GM10266 (cell line): ENCODE data around the gene SPATA13.

Source experiments
- DNase-seq: peaks from one replicate; pipeline ENCODE4 v3.0.0; 2012; ENCODE audit errors: extremely low spot score
- TF ChIP-seq, protein P1 (sequence below): IDR thresholded peaks from 2 replicates; pipeline ENCODE4 v1.5.1; 2012; ENCODE audit warnings: mild to moderate bottlenecking, low read depth; ENCODE audit not compliant: control insufficient read depth, insufficient read depth; ENCODE audit errors: missing control alignments

SPATA13 gene

GRCh38 chr13:24129914-24130774 is 30.4 kb upstream of the SPATA13 start:
- no peak for DNase-seq

DNA sequence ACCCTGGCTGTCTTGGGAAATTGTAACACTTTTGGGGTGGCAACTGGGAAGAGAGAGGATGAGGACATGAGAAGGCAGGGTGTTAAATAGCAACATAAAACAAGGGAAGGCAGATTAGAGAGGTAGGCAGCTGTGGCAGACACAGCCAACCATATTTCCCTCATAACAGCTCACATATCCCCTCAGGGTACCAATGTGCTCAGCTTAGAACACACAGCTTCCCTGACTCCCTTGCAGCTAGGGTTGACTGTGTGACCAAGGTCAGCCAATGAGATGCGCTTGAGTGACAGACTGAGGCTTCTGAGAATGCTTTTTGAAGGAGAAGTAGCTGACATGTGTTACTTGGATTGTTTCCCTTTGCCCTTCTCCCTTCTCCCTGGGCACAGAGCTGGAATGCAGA is 28.8 kb upstream of the SPATA13 start:
- DNase-seq = no peak
- TF ChIP-seq, protein P1, sequence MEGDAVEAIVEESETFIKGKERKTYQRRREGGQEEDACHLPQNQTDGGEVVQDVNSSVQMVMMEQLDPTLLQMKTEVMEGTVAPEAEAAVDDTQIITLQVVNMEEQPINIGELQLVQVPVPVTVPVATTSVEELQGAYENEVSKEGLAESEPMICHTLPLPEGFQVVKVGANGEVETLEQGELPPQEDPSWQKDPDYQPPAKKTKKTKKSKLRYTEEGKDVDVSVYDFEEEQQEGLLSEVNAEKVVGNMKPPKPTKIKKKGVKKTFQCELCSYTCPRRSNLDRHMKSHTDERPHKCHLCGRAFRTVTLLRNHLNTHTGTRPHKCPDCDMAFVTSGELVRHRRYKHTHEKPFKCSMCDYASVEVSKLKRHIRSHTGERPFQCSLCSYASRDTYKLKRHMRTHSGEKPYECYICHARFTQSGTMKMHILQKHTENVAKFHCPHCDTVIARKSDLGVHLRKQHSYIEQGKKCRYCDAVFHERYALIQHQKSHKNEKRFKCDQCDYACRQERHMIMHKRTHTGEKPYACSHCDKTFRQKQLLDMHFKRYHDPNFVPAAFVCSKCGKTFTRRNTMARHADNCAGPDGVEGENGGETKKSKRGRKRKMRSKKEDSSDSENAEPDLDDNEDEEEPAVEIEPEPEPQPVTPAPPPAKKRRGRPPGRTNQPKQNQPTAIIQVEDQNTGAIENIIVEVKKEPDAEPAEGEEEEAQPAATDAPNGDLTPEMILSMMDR = no peak

More at GRCh38 chr13:24129914-24130774, 30.4 kb upstream of the SPATA13 start:
- TF ChIP-seq, protein P1 = no peak

DNA sequence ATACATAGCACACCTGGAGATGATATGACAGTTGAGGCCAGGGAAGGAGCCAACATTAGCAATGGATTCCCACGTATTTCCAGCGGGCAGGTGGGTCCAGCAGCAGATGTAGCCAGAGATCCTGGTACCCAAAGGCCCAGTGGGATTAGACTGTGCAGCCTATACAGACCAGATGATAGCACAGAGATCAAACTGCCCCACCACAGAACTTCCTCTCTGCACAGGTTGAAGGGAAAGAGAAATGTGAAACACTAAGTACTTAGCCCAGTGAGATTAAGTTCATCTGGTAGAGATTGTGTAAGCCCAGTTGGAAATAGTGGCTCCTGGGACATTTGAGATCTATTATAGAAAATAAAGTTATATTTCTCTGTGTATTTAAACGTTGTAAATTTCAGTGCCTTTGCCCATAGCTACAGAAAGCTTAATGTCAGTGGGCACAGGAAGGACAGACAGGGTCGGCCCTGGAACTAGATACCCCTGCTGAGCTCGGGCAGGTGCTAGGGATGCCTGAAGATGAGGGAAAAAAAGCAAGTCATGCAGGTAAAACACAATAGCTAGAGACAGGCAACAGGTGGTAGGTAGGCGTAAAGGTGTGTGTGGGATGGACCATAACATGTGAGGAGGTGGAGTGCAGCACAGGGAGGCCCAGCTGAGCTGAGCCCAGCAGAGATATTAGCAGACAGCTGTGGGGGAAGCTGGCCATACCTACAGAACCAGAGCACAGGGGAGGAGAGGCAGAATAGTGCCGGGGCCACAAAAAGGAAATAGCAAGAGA is 27.3 kb upstream of the SPATA13 start:
- TF ChIP-seq, protein P1 = no peak
- DNase-seq = no peak

DNA sequence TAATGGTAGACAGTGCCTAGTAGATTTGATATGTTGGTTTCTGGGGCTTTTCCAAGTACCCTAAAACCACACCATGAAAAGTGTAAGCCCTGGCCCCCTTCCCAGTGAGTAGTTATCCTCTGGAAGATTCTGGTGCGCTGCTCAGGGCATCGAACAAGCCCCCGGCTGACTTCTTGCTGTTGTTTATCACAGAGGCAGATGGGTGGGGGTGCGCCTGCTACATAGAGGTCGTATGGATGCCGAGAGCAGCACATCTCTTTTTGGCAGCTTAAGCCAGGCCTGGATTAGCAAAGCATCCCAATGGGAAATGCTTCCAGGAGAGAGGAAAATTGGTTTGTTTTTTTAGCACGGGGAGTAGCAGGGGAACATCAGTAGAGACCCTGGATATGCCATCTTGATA is 26.3 kb upstream of the SPATA13 start:
- no peak for DNase-seq
- TF ChIP-seq, protein P1 = no peak

DNA sequence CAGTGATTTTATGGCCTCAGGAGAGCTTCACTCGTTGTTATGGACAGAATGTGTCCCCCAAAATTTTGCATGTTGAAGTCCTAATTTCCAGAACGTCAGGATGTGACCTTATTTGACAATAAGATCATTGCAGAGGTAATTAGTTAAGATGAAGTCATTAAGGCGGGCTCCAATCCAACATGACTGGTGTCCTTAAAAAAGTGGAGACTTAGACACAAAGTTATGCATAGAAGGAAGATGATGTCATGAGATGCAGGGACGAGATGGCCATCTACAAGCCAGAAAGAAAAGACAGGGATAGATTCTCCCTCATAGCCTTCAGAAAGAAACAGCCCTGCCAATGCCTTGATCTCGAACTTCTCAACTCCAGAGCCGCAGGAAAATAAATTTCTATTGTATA is 25.8 kb upstream of the SPATA13 start:
- TF ChIP-seq, protein P1 = no peak
- no peak for DNase-seq

DNA sequence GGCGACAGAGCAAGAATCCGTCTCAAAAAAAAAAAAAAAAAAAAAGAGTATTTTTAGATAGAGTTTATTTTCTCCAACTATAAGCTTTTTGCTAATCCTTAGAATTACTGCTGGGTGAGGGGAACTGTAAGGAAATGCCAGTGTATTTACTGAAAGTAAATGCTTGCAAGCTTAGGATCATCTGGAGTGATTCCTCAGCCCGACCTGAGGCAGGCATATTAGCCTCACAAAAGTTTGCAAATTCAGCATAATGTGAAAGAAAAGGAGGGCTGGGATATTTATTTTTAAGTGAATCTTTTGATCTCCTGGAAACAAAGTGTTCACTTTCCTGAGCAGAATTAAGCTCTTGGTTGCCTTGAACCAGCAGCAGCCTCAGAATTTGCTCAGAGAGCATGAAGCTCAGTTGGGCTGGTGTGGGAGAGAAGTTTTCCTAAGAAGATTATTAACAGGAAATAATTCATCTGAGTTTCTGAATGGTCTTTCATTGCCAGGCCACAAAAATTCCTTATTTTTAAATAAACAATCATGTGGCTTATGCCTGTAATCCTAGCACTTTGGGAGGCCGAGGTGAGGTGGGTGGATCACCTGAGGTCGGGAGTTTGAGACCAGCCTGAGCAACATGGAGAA is 24.7 kb upstream of the SPATA13 start:
- TF ChIP-seq, protein P1 = no peak
- DNase-seq = no peak
